GM12872 (cell line): ENCODE measurements around the gene CLN5.

Experiments
- CTCF ChIP-seq: IDR thresholded peaks from 3 replicates; pipeline ENCODE4 v1.5.1; 2011; ENCODE audit warnings: low read depth, mild to moderate bottlenecking, low read length, moderate library complexity; ENCODE audit not compliant: insufficient read depth

The CLN5 gene

GRCh38 chr13:77013853-77014542 is 22.1 kb downstream of the CLN5 start:
- no peak for TF ChIP-seq CTCF

- no peak for TF ChIP-seq CTCF
Measured at GRCh38 chr13:77014906-77015685, 23.2 kb downstream of the CLN5 start.

GRCh38 chr13:77016251-77016812 is 24.5 kb downstream of the CLN5 start:
- no peak for TF ChIP-seq CTCF

GRCh38 chr13:77016888-77017623 is 25.2 kb downstream of the CLN5 start:
- no peak for TF ChIP-seq CTCF

GRCh38 chr13:77019756-77020155 is 27.9 kb downstream of the CLN5 start:
- TF ChIP-seq CTCF, result no peak

- no peak for TF ChIP-seq CTCF
Measured at GRCh38 chr13:77022341-77022740, 30.5 kb downstream of the CLN5 start.
